GM21423 (cell line): ENCODE results near the gene NPM1.

Source experiments
- ATAC-seq: cut with Tn5 transposase; IDR thresholded peaks from one replicate; pipeline ENCODE4 v1.9.1; 2021; ENCODE audit warnings: mild to moderate bottlenecking, moderate library complexity; ENCODE audit not compliant: unreplicated experiment

Gene NPM1

DNA sequence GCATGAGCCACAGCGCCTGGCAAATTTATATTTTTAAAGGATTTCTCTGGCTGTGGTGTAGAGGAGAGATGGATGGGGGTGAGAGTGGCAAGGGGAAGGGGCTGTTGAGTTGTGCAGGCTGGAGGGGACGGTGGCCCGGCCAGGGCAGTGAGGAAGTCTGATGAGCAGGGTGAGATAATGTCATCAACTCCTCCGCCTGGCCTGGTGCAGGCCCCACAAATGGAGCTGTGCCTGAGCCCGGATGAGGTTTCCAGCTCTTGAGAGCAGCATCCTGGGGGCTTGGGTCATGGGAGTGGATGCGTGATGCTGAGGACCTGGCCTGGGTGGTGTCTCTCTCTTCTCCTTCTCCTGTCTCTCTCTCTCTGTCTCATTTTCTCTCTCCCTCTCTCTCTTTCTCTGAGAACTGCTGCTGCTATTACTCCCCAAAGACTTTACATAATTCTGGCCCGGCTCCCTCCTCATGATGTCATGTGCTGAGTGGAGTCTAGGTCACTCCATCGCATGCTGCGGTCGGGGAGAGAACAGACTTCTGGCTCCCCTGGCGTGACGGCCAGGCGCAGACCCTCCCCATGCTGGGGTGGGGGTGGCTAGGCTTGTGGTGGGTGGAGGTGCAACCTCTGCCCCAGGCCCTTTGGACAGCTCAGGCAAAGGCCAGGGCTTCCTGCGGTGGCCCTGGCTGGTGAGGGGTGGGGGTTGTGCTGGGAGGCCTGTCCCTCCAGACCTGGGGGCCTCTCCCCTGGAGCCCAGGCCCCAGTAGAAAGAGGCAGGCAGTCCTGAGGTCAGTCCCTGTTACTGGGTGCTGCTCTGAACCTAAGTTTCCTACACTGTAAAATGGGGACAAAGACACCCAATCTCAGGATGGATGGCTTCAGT lies 58.2 kb downstream of the NPM1 start:
- no peak for ATAC-seq

DNA sequence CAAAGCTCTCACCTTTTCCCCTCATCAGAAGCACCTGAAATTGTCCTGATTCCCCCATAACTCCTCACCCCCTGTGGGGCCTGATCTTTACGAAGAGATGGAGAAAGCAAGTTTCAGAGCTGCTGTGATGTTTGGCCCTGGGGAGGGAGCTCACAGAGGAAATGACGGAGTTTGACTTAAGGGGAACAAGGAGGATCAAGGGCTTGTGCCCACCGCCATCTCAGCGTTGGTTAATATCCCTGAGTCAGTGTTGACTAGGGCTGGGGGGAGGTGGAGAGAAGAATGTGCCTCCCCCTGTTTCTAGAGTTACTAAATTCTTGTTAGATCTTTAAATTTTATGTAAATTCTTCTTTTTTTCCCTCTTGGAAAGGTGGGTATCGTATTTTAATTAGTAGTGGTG lies 59.6 kb downstream of the NPM1 start:
- no peak for ATAC-seq

DNA sequence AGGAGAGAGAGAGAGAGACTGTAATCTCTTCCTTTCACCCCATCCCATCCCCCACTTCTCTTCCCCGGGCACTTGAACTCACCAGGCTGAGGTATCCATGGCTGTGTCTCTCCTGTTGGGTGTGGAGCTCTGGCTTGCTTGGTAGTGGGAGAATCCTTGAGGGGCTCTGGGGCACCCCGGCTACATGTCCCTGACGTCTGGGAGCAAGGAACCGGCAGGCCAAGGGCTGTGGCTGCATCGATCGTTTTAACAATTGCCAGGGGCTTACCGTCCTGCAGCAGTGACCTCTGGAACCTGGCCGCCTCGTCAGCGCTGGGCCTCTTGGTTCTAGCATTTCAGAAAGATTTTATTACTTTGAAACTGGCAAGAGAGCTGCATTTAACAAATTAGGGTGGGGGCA lies 61.8 kb downstream of the NPM1 start:
- ATAC-seq, result no peak

DNA sequence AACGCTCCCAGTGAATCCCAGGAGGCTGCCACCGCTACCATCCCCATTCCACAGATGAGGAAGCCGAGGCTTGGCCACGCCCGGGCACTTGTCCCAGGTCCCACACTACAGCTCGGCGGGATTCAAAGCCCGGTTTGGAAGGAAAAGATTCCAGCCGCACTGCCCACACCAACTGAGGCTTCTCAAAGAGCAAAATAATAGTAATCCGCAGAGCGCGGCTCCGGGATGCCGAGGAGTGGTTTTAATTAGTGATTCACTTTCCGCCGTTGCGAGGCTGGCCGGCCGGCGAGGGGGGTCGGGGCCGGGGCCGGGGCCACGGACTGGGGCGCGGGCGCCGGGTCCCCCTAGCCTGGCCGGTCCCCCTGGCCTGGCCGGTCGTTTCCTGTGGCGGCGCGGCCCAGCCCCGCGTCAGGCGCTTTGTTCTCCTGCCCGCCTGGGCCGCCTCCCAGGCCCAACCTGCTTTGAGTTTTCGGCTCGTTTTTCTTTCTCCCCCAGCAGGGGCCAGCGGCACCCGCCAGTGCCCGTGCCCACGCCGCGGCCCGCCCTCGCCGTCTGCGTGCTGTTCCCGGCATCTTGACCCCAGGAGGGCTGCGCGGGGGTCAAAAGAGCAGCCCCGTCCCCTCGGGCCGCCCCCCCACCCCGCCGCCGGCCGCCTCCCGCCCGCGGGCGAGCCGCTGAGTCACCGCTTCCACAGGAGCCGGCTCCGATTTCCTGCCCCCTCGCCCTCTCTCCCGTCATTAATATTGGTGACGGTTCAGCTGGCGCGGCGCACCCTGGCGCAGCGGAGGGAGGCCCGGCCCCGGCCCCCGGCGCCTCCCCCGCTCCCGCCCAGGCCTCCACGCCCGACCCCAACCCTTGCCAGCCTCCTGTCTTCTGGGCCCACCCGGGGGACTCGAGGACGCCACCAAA lies 63.0 kb downstream of the NPM1 start:
- ATAC-seq, result no peak

GRCh38 chr5:171451421-171451820 lies 63.8 kb downstream of the NPM1 start:
- ATAC-seq, result no peak

DNA sequence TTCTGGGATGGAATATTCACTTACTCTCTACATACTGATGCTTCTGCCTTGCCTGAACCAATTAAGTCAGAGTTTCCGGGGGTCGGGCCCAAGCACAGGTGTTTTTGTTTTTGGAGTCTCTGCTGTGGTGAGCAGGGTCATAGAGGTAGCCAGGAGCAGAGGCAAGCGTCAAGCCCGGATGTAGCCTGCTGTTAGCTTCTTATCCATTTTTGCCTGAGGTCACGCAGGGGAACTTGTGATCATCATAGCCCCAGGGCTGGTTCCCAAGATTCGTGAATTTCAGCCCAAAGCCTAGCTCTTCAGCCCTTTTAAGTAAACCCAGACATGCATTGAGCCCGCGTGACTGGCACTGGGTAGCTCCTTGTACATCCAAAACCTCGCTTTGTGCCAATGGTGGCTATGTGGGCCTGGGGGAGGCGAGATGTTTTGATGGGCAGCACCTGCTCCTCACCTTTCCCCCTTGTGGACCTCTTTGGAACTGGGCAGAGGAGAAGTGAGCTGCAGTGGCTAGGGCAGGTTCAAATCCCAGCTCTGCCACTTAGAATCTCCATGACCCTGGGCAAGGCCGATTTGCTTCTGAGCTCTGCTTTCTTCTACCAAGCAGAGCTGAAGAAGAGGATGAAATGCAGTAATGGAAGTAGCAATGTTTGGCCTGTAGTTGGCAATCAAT lies 65.5 kb downstream of the NPM1 start:
- ATAC-seq, result no peak

DNA sequence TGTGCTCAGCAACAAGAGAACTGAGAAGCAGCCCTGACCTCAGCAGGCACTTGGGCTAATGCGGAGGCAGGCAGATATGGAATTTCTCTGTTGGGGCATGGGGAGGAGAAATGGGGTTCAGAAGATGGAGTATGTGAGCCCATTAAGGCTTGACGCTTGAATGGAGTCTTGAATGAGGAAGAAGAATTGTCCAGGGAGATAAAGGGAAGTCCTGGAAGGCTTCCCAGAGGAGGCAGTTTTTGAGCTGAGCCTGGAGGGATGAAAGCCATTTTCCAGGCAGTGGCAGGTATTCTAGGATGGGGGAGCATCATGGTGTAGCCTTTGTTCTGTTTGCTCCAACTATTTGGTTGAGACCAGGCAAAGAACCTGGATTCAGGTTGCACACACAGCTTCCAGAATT lies 66.3 kb downstream of the NPM1 start:
- ATAC-seq, result no peak

DNA sequence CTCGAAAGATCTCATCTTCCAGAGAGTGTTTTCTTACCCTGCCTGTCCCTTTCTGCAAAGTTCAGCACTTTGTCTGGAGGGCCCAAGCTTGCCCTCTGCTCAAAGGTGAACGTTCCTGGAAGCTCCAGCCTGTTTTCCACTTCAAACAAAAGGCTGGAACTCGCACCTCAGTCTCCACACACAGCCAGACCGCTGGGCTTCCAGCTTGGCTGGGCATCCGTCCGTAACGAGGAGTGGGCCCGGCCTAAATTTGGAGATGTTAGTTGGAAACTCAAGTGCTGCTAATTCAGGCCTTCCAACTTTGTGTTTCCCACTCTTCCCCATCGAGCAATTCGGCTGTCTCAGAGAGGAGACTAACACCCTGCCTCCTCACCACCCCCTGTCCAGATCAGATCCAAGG lies 66.9 kb downstream of the NPM1 start:
- no peak for ATAC-seq

DNA sequence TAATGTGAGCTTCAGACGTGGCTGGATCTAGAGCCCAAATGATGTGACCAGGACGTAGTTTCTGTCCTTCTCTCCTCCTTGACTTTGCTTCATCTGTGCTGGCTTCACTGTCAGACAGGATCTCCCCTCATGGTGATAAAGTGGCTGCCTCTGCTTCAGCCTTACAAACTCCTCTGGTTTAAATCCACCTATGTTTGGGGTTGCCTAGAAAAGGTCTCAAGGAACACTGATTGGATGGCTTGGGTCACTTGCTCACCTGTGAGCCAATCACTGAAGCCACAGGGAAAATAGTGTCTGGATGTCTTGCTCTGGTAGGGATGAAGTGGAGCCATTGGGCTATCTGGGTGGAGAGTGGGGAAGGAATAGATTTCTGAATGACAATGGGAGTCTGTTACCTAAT lies 67.9 kb downstream of the NPM1 start:
- no peak for ATAC-seq

DNA sequence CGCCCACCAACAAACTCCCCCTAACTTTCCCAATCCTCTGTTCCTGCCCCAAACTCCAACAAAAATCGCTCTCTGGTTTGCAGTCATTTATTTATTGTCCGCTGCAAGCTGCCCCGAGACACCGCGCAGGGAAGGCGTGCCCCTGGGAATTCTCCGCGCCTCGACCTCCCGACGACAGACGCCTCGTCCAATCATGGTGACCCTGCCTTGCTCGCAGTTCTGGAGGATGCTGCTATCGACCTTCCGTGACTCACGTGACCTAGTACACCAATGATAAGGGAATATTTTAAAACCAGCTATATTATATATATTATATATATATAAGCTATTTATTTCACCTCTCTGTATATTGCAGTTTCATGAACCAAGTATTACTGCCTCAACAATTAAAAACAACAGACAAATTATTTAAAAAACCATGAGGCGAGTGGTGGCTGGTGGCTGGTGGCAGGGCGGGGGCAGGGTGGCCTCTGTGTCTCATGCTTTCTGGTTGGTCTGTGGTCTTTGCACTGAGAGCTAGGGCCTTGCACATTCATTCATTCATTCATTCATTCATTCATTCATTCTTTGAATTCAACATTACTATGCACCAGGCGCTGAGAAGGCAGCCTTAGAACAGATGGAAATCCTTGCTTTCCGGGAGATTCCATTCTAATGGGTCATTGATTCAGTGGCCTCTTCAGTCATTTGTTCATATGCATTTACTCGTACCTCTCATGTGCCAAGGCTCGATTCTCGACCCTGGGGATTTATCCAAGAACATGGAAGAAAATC lies 69.7 kb downstream of the NPM1 start:
- no peak for ATAC-seq

DNA sequence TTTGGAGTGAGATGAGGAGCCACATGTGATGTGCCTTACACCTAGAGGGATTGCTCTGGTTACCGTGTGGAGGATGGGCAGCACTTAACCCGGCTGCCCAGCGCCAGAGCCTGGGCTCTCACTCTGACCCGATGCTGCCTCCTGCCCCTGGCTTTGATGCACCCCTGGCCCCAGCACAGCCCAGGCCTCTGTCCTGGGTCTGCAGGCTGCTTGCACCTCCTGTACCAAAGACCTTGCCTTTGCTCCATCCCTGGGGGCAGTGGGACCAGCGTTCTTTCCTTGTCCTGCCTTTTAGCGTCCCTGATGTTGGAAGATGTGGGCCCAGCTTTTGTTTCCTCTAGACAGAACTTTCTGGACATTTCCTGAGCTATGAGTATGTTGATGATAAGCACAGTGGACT lies 72.2 kb downstream of the NPM1 start:
- no peak for ATAC-seq
